Osteoblast (primary cell): ENCODE measurements around the gene ALDH3B2. TPM values are rescaled to one million over a fixed set of nuclear protein-coding genes. Genes with fewer than 3 reads are reported as not detected.

Experiments used
- DNase-seq: peaks from one replicate; pipeline ENCODE4 v3.0.0; 2011; ENCODE audit warnings: low spot score, mixed read lengths; ENCODE audit not compliant: insufficient read length; ENCODE audit errors: missing footprints
- H2AFZ ChIP-seq: 2 replicates; pipeline ENCODE4 v1.6.0; 2011; ENCODE audit warnings: mild to moderate bottlenecking, low read length
- H3K27ac ChIP-seq: 2 replicates; pipeline ENCODE4 v1.5.1; 2011; ENCODE audit warnings: mild to moderate bottlenecking, low read depth, low read length, moderate library complexity
- H3K27me3 ChIP-seq: 2 replicates; pipeline ENCODE4 v1.6.0; 2012; ENCODE audit warnings: mild to moderate bottlenecking, control low read depth, inconsistent platforms, low read length, moderate library complexity; ENCODE audit not compliant: insufficient read depth
- H3K36me3 ChIP-seq: 2 replicates; pipeline ENCODE4 v1.5.1; 2011; ENCODE audit warnings: mild to moderate bottlenecking, low read length, control low read depth, moderate library complexity; ENCODE audit not compliant: insufficient read depth
- H3K4me1 ChIP-seq: 2 replicates; pipeline ENCODE4 v1.5.1; 2011; ENCODE audit warnings: mild to moderate bottlenecking, low read length, control low read depth, moderate library complexity; ENCODE audit not compliant: insufficient read depth
- H3K4me2 ChIP-seq: 2 replicates; pipeline ENCODE4 v1.6.0; 2011; ENCODE audit warnings: mild to moderate bottlenecking, low read length; ENCODE audit not compliant: insufficient read depth
- H3K4me3 ChIP-seq: fragments of 200-600 bp; sonication (generic); 3 replicates; pipeline ENCODE4 v1.5.1; 2012; ENCODE audit warnings: mild to moderate bottlenecking, low read length, inconsistent platforms; ENCODE audit not compliant: insufficient read depth
- H3K79me2 ChIP-seq: 2 replicates; pipeline ENCODE4 v1.6.0; 2012; ENCODE audit warnings: mild to moderate bottlenecking, low read length, control low read depth, inconsistent platforms; ENCODE audit not compliant: insufficient read depth
- H3K9me3 ChIP-seq: 2 replicates; pipeline ENCODE4 v1.5.1; 2011; ENCODE audit warnings: low read depth, low read length, control low read depth
- H4K20me1 ChIP-seq: 2 replicates; pipeline ENCODE4 v1.6.0; 2012; ENCODE audit warnings: mild to moderate bottlenecking, low read length, control low read depth; ENCODE audit not compliant: insufficient read depth
- CTCF ChIP-seq: IDR thresholded peaks from 2 replicates; pipeline ENCODE4 v1.5.1; 2011; ENCODE audit warnings: mild to moderate bottlenecking, low read depth, low read length, moderate library complexity; ENCODE audit errors: extremely low read depth
- total RNA-seq: library from RNA; depleted of rRNA; stranded (reverse); fragments of >200 nt; gene quantifications from 2 replicates; pipeline ENCODE4 v1.2.3, GENCODE V29; 2012

Gene ALDH3B2
- total RNA-seq, 1 donor: not detected

- Histone ChIP-seq H3K79me2 (no peaks in the 10 kb centered on the region), H3K4me2 (no peak overlapping the region), H4K20me1 (no peaks in the 10 kb centered on the region), H3K36me3 (no peaks in the 10 kb centered on the region), H3K9me3 (no peaks in the 10 kb centered on the region), H3K27ac (no peak overlapping the region), H2AFZ (no peak overlapping the region), H3K4me1 (no peaks in the 10 kb centered on the region), H3K4me3 (no peak overlapping the region), H3K27me3 (no peaks in the 10 kb centered on the region)
- no peak for TF ChIP-seq CTCF
- peak; percentile 42 for DNase-seq
These were observed 20.2 kb downstream of the ALDH3B2 start for GRCh38 chr11:67654225-67654624.

DNA sequence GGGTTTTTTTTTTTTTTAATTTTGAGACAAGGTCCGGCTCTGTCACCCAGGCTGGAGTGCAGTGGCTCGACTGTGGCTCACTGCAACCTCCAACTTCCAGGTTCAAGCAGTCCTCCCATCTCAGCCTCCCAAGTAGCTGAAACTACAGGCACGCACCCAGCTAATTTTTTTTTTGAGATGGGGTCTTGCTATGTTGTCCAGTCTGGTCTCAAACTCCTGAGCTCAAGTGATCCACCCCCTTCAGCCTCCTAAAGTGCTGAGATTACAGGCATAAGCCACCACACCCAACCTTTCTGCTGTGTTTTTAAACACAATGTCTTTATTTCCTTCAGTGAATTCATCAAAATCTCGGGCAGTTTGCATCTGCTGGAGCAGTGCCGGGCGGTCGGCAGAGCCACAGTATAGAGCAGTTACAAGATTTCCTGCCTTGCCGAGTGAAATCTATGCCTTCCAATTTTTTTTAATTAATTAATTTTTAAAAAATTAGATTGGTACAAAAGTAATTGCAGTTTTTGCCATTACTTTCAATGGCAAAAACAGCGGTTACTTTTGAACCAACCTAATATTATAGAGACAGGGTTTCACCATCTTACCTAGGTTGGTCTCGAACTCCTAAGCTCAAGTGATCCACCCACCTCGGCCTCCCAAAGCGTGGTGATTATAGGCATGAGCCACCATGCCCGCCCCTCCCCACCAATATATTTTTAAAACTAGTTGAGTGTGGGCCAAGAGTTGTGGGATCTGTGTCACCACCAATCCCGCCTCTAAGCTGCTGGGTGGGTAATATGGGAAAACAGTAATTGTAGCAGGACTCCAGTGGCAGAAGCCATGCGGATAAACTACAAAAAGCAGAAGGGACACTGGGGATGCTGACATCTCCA, 21.2 kb downstream of the ALDH3B2 start:
- Histone ChIP-seq H3K4me1 (no peaks in the 10 kb centered on the region), H3K9me3 (no peaks in the 10 kb centered on the region), H4K20me1 (no peaks in the 10 kb centered on the region), H3K27ac (no peak overlapping the region), H3K4me2 (no peak overlapping the region), H3K79me2 (no peaks in the 10 kb centered on the region), H3K4me3 (no peak overlapping the region), H3K36me3 (no peaks in the 10 kb centered on the region), H2AFZ (no peak overlapping the region), H3K27me3 (no peaks in the 10 kb centered on the region)
- TF ChIP-seq CTCF: no peak
- DNase-seq: no peak

DNA sequence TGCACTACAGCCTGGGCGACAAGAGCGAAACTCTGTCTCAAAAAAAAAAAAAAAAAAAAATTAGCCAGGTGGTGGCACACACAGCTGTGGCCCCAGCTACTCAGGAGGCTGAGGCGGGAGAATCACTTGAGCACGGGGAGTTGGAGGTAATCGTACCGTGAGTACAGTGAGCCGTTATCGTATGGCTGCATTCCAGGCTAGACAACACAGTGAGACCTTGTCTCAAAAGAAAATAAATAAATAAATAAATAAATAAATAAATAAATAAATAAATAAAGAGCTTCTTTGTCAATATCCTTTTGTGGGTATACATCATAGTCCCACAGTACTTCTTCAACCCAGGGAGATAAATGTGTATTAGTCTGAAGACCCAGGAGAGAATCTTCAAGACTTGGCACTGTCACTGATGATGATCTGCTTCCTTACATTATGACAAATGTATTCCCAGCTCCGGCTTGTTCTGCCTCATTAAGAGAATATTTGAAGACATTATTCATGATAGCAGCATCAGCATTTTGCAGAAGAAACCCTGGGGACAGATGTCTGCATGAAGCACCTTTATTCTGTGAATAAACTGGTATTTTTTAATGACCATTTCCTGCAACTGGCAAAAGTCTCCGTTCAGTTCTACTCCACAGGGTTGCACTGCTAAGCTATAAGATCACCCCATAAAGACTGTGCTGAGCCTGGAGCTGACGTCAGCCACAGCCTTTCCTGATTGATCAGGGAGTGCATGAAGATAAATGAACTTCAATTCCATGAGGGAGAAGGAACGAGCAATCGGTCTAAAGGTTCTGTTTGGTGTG, 22.2 kb downstream of the ALDH3B2 start:
- no peak overlapping the region for H3K4me3 ChIP-seq
- H3K4me1 ChIP-seq: no peaks in the 10 kb centered on the region

More for the DNA sequence above, 22.2 kb downstream of the ALDH3B2 start:
- Histone ChIP-seq H3K4me2 (no peak overlapping the region), H4K20me1 (no peaks in the 10 kb centered on the region), H3K79me2 (no peaks in the 10 kb centered on the region), H3K36me3 (no peaks in the 10 kb centered on the region), H3K27me3 (no peaks in the 10 kb centered on the region), H2AFZ (no peak overlapping the region), H3K27ac (no peak overlapping the region), H3K9me3 (no peaks in the 10 kb centered on the region)
- DNase-seq: peak; percentile 18
- no peak for TF ChIP-seq CTCF
